ENCODE results near the gene METTL27.

- no peak for TF ChIP-seq CTCF (conservative IDR thresholded peaks at IDR 0.05 in 1 of 2, IDR thresholded peaks at IDR 0.05 in 1 of 2; ENCODE audit: low read depth in 1 of 2, low read length in 2 of 2)
- TF ChIP-seq EZH2 (IDR thresholded peaks at IDR 0.05; ENCODE audit: low read length, missing control alignments), result no peak
Measured at GRCh38 chr7:73882047-73882402, 39.7 kb upstream of the METTL27 start.
